ENCODE measurements around the gene HEXD.

Gene HEXD

GRCh38 chr17:82440469-82440981 lies 22.4 kb downstream of the HEXD start:
- Histone ChIP-seq H3K4me3 (no peak overlapping the region), H3K36me3 (peaks cover 81% of the 10 kb centered on the region), H3K9ac (0 out of 2 replicates have a peak overlapping the region, but pooled peaks have one; percentile 38), H3K9me3 (no peaks in the 10 kb centered on the region), H3K27me3 (no peaks in the 10 kb centered on the region), H3K4me1 (peaks cover 97% of the 10 kb centered on the region), H3K4me2 (peak overlapping the region; percentile 98), H3K27ac (peak overlapping the region; percentile 57), H4K20me1 (peaks cover 59% of the 10 kb centered on the region)
- TF ChIP-seq Cebpa-rat (IDR thresholded peaks at IDR 0.05), result no peak

DNA sequence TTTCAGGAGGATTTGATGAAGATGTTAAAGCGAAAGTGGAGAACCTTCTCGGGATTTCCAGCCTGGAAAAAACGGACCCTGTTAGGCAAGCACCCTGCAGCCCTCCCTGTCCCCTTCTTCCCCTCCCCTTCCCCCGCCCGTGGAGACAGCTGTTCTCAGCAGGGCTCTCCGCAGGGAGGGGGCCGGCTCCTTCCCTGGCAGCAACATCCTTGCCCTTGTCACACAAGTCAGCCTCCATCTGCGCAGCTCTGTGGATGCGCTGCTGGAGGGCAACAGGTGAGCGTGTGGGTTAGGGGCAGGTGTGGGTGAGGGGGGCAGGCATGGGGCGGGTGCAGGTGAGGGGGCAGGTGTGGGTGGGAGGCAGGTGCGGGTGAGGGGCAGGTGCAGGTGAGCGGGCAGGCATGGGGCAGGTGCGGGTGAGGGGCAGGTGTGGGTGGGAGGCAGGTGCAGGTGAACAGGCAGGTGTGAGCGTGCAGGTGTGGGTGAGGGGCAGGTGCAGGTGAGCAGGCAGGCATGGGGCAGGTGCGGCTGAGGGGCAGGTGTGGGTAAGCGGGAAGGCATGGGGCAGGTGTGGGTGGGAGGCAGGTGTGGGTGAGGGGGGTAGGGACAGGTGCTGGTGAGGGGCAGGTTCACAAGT lies 23.0 kb downstream of the HEXD start:
- Histone ChIP-seq H3K4me2 (peak overlapping the region; percentile 98), H3K27ac (peak overlapping the region; percentile 57), H3K9me3 (no peaks in the 10 kb centered on the region), H3K4me1 (peaks cover 97% of the 10 kb centered on the region), H3K27me3 (no peaks in the 10 kb centered on the region), H3K4me3 (no peak overlapping the region), H3K9ac (0 out of 2 replicates have a peak overlapping the region, but pooled peaks have one; percentile 38), H3K36me3 (peaks cover 81% of the 10 kb centered on the region), H4K20me1 (peaks cover 60% of the 10 kb centered on the region)
- TF ChIP-seq Cebpa-rat (IDR thresholded peaks at IDR 0.05), result no peak

- Histone ChIP-seq H3K9ac (peak overlapping the region; percentile 15), H3K4me3 (peak overlapping the region; percentile 36; the same call in 1 of the 2 replicates), H3K4me1 (peaks cover 97% of the 10 kb centered on the region), H3K36me3 (peaks cover 81% of the 10 kb centered on the region), H3K27me3 (no peaks in the 10 kb centered on the region), H3K9me3 (no peaks in the 10 kb centered on the region), H3K4me2 (peak overlapping the region; percentile 98), H4K20me1 (peaks cover 60% of the 10 kb centered on the region), H3K27ac (peak overlapping the region; percentile 49)
- TF ChIP-seq Cebpa-rat (IDR thresholded peaks at IDR 0.05), result no peak
Measured at GRCh38 chr17:82441691-82442487, 23.7 kb downstream of the HEXD start.

DNA sequence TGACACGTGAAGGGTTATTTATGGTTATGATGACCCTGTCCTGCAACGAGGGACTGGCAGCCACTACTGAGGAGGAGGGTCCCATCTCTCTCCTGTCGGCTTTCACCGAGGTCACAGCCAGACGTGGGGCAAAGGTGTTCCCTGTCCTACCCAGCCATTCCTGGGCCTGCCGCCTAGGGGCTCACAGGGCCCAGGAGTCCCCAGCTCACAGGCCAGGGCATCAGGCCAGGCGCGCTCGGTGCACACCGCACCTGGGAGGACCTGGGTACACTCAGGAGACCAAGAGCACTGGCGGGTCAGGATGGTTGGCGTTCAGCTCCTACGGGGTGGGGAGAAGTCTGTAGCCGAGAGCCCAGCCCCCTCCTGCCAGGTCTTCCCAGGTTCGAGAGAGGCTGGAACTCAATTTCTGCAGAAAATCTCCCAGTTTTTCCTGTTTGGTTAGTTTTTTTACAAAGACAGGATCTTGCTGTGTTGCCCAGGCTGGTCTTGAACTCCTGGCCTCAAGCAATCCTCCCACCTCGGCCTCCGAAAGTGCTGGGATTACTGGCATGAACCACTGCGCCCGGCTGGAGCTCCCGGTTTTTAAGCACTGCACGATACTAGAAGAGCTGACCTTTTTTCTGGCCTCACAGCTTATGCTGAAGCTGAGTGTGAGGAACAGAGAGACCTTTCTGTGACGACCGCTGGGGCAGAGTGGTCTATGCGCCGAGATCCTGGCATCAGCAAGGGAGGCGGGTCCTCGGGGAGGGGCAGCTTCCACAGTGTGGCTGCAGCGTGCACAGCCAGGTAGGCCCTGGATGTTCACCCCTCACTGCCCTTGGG lies 24.7 kb downstream of the HEXD start:
- Histone ChIP-seq H3K9ac (peak overlapping the region; percentile 15), H3K4me1 (peaks cover 100% of the 10 kb centered on the region), H3K4me2 (peak overlapping the region; percentile 98), H3K9me3 (no peaks in the 10 kb centered on the region), H3K36me3 (peaks cover 71% of the 10 kb centered on the region), H3K27ac (peak overlapping the region; percentile 49), H3K27me3 (no peaks in the 10 kb centered on the region), H4K20me1 (peaks cover 60% of the 10 kb centered on the region), H3K4me3 (peak overlapping the region; percentile 36)
- TF ChIP-seq Cebpa-rat (IDR thresholded peaks at IDR 0.05), result no peak

DNA sequence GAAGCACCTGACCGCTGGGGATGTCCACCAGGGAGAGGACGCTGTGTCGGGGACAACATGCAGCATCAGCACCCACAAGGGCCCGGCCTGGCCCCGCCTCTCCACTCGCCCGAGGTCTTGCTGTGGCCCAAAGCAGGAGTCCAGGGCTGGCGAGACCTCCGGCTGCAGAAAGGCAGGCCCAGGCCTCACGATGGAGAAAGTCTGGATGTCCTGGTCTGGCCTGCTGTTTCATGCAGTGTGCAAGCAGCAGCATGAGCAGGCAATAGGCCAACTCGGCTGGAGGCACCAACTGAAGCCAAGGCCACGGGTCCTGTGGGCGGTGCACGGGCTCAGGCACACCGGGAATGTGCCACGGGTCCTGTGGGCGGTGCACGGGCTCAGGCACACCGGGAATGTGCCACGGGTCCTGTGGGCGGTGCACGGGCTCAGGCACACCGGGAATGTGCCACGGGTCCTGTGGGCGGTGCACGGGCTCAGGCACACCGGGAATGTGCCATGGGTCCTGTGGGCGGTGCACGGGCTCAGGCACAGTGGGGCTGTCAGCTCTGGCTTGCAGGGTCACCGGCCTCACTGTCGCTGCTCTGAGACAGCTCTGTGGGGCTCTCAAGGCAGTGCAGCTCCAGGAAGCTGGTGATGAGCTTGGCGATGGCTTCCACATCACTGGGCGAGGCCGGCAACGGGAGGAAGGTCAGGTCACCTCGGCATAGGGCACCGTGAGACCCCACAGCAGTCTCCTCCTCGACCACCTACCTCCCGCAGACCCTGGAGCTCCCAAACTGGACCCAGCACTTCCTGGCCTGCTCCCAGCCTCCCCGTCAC lies 25.5 kb downstream of the HEXD start:
- TF ChIP-seq Cebpa-rat (IDR thresholded peaks at IDR 0.05), result no peak
- H3K27ac ChIP-seq, result peak overlapping the region; percentile 86
- no peaks in the 10 kb centered on the region for H3K27me3 ChIP-seq
- peaks cover 64% of the 10 kb centered on the region for H3K36me3 ChIP-seq
- peak overlapping the region; percentile 98 for H3K4me2 ChIP-seq
- peak overlapping the region; percentile 74 for H3K9ac ChIP-seq
- H3K4me3 ChIP-seq, result peak overlapping the region; percentile 60; the same call in 1 of the 2 replicates
- H3K4me1 ChIP-seq, result peaks cover 97% of the 10 kb centered on the region
- H3K9me3 ChIP-seq, result no peaks in the 10 kb centered on the region
- peaks cover 60% of the 10 kb centered on the region for H4K20me1 ChIP-seq

GRCh38 chr17:82444284-82444893 lies 26.2 kb downstream of the HEXD start:
- H3K27me3 ChIP-seq, result no peaks in the 10 kb centered on the region
- TF ChIP-seq Cebpa-rat (IDR thresholded peaks at IDR 0.05), result no peak
- peak overlapping the region; percentile 60 for H3K4me3 ChIP-seq
- peaks cover 97% of the 10 kb centered on the region for H3K4me1 ChIP-seq
- peaks cover 57% of the 10 kb centered on the region for H3K36me3 ChIP-seq
- H3K27ac ChIP-seq, result peak overlapping the region; percentile 86
- peak overlapping the region; percentile 98 for H3K4me2 ChIP-seq
- peaks cover 60% of the 10 kb centered on the region for H4K20me1 ChIP-seq
- peak overlapping the region; percentile 74 for H3K9ac ChIP-seq
- H3K9me3 ChIP-seq, result no peaks in the 10 kb centered on the region

DNA sequence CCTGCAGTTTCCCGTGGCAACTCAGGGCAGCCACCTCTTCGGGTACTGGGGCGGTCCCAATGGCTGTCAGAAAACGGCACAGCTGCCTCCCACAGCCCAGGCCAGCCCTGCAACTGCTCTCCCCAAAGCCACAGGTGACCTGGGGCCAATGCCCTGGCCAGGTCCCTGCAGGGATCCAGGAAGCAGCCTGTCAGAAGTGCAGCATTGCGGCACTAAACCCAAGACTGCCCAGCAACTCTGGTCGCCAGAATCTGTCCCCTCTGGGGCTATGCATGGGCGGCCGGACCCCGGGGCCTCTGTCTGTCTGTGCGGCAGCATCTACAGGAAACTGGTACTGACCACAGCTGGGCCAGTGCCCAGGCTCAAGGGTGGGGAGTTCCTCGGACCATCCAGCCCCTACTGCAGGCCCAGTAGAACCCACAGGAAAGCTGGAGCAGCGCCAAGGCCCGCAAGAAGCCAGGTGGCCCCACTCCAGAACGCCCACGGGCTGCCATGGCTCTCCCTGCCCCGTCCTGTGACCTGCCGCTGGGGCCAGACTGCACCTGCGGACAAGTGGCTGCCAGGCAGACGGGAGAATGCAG lies 26.9 kb downstream of the HEXD start:
- Histone ChIP-seq H3K4me3 (peak overlapping the region; percentile 60), H3K9me3 (no peaks in the 10 kb centered on the region), H3K27ac (peak overlapping the region; percentile 86), H4K20me1 (peaks cover 54% of the 10 kb centered on the region), H3K4me1 (peaks cover 91% of the 10 kb centered on the region), H3K27me3 (no peaks in the 10 kb centered on the region), H3K36me3 (peaks cover 51% of the 10 kb centered on the region), H3K4me2 (peak overlapping the region; percentile 98), H3K9ac (peak overlapping the region; percentile 74)
- no peak for TF ChIP-seq Cebpa-rat (IDR thresholded peaks at IDR 0.05)

- Histone ChIP-seq H3K27ac (peak overlapping the region; percentile 86), H3K4me2 (peak overlapping the region; percentile 98), H3K4me1 (peaks cover 86% of the 10 kb centered on the region), H3K27me3 (no peaks in the 10 kb centered on the region), H3K36me3 (peaks cover 47% of the 10 kb centered on the region), H3K9ac (peak overlapping the region; percentile 74), H3K4me3 (peak overlapping the region; percentile 60), H3K9me3 (no peaks in the 10 kb centered on the region), H4K20me1 (peaks cover 49% of the 10 kb centered on the region)
- TF ChIP-seq Cebpa-rat (IDR thresholded peaks at IDR 0.05), result no peak
Measured at GRCh38 chr17:82445542-82445941, 27.4 kb downstream of the HEXD start.

Measured in BLaER1 (cell line).